ENCODE results near the gene NR2C2. TPM values are rescaled to one million over a fixed set of nuclear protein-coding genes. Genes with fewer than 3 reads are reported as not detected.

Gene NR2C2
- total RNA-seq, 4 donors from 2014 or later = 41.8 to 63.9 (median 44.2) TPM

GRCh38 chr3:14906355-14906971 lies 40.9 kb upstream of the NR2C2 start:
- no peak for TF ChIP-seq CTCF (IDR thresholded peaks at IDR 0.05; ENCODE audit: low read depth)

GRCh38 chr3:14907043-14907966 lies 40.1 kb upstream of the NR2C2 start:
- no peak for TF ChIP-seq CTCF (IDR thresholded peaks at IDR 0.05; ENCODE audit: low read depth)

- TF ChIP-seq CTCF (IDR thresholded peaks at IDR 0.05; ENCODE audit: low read depth) = no peak
Measured at GRCh38 chr3:14909250-14909649, 38.1 kb upstream of the NR2C2 start.

GRCh38 chr3:14911651-14912050 lies 35.7 kb upstream of the NR2C2 start:
- TF ChIP-seq CTCF (IDR thresholded peaks at IDR 0.05; ENCODE audit: low read depth) = no peak

GRCh38 chr3:14913071-14913925 lies 34.1 kb upstream of the NR2C2 start:
- no peak for TF ChIP-seq CTCF (IDR thresholded peaks at IDR 0.05; ENCODE audit: low read depth)

- no peak for TF ChIP-seq CTCF (IDR thresholded peaks at IDR 0.05; ENCODE audit: low read depth)
Measured at GRCh38 chr3:14913926-14914778, 33.2 kb upstream of the NR2C2 start.
